Iris pigment epithelial cell (primary cell): ENCODE results near the gene PTPN22.
"Not testable (repeated sequence)": the region's sequence is repeated elsewhere in the genome, so short reads cannot be mapped to it uniquely, and the experiment has no call there.

Experiments used
- DNase-seq: peaks from one replicate; pipeline ENCODE4 v3.0.0-alpha.2; 2011; ENCODE audit warnings: low read depth

The PTPN22 gene

DNA sequence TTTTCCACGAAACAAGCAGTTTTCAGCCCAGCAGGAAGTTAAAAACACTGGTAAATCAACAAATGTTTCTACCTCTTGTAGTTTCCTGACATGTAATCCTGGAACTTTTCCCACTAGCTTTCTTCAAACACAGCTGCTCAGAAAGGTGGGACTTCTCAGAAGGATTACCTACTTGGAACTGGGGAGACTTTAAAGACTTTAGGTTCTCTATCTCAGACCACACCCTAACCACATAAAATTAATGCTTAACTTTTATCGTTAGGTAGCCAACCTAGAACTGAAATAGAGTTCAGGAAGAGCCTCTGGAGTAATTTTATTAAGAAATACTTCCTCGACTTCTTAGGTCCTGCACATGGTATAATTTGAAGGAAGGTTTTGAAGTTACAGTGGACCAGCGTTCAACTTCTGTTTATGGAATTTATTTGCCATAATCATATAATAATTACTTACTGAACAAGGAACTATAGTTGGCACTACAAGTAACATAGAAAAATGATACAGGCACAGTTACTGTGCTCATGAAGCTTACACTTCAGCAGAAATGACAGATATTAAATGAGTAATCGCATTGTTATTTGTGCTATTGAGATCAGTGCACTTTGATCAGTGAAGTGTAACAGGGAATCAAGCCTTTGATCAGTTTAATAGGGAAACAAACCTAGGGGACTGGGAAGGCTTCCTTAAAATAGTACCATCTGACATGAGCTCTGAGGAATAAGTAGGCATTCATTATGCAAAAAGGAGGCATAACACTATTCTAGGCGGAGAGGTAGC, 16.1 kb upstream of the PTPN22 start, which contains the start of gene BCL2L15:
Gene BCL2L15 (minus strand): TSS at position 180 of the 774 bp plus-strand sequence. CDS start 206 bp downstream, outside the sequence.
- peak; percentile 22 for DNase-seq

DNA sequence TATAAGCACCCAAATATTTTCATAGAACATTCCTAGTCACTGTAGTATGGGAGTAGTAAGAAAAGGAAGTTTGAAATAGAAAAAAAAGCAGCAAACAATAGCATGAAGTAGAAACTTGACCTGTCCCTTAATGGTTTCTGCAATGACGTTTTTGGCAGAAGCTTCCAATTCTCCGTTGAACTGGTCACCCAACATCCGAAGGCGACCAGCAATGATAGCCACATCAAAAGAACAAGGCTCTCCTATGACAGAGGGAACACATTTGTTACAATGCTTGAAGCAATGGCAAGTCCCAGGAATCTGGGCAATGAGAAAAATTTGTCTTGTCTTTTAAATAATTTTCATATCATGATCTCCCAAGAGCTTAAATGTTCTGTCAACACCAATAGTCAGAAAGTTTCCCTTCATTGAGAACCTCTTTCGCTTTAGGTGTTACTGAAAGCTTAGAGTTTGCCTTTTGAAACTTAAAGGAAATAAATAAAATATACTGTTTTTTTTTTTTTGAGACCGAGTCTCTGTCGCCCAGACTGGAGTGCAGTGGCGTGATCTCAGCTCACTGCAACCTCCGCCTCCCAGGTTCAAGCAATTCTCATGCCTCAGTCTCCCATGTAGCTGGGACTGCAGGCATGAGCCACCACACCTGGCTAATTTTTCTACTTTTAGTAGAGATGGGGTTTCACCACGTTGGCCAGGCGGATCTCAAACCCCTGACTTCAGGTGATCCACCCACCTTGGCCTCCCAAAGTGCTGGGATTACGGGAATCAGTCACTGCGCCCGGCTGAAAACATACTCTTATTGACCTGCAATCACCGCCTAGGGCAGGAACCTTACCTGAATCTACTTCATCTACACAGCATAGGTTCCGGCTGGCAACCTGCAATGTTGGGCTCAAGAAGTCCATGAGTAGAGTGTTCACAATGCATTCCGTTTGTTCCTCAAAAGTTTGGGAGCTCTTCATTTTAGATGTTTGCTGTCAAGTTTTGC, 15.2 kb upstream of the PTPN22 start:
- DNase-seq = no peak

DNA sequence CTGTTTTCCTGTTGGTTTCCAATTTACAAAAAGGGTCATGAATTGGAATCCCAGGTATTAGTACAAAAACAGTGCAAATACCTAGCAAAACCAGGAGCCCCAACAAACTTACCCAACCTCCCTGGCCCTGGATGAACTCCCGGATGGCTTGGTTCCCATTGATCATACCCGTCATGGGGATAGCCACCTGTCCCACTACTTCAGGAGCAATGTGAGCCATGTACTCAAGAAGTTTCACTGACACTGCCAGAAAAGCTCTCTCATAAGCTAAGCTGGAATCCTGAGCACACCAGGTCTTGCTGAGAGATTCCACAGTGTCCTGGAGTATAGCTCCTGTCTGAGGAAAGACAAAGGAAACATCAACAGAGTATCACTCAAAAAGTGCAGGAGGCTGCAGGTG, 10.1 kb upstream of the PTPN22 start:
- no peak for DNase-seq

DNA sequence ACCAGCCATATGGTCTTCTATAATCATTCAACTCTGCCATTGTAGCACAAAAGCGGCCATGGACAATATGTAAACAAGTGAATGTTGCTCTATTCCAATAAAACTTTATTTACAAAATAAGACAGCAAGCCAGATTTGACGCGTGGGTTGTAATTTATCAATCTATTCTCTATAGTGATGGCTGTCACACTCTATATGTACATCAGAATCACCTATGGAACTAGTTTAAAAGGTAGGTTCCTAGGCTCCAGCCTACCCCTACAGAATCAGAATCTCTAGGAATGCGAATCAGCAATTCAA, 8.2 kb upstream of the PTPN22 start:
- no peak for DNase-seq

DNA sequence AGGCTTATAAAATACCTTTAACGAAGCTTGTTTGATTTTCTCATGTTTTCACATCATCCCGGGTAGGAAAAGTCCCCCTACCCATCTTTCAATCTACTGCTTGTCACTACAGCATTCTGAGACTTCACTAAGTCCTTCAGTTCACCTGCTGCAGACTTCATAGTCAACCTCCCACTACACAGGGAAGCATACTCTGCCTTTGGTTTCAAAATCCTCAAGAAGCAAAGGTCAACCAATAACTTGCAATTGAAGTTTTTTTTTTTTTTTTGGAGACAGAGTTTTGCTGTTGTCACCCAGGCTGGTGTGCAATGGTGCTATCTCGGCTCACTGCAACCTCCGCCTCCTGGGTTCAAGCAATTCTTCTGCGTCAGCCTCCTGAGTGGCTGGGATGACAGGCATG, 4.7 kb upstream of the PTPN22 start:
- no peak for DNase-seq

DNA sequence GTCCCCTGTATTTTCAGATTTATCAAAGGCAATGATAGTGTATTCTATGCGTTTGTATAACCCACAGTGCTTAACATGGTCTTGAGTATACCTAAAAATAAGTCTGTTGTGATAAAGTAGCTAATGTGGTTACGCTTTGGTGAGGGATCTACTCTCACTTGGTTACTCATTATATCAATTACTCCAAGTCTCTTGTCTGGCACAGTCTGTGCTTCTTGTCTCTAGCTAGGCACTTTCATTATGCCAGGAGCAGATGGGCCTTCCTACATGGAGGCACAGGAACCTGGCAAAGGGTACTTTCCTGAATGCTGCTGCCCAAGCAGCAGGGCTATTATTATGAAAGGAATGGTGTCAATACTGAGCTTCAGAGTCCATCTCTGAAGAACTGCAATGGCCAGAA, 4.2 kb upstream of the PTPN22 start:
- no peak for DNase-seq

DNA sequence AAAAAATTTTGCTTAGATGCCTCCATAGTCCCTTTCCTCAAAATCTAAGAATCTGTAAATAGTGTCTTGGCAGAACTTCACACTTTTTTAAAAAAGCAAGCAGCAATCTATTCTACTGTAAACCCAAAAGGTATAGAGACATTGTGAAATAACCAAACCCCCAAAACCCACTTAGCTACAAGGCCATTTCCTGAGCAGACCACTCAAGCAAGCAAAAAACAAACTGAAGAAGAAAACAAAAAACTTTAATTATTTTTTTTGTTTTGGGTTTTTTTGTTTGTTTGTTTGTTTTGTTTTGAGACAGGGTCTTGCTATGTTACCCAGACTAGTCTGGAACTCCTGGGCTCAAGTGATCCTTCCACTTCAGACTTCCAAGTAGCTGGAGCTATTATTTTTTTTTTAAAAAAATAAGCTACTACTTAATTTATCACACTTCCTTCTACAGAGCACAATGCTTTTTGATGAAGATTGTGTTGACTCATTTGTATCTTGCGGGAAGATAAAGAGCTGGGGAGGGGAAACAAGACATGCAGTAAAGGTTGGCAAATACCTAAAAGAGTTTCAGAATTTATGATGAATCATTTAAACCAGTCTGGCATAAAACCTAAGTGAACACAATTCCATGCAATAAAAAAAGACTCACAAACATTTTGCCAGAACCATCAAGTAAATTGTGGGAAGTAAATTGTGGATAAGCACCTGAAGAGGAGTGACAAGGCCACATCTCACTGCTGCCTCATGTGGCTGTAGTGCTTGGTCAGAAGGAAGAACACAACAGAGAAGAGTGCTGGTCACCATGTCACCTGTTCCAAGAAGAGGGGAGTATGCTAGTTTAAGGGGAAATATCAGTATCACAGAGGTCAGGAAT, 2.7 kb upstream of the PTPN22 start:
- peak; percentile 56 for DNase-seq

DNA sequence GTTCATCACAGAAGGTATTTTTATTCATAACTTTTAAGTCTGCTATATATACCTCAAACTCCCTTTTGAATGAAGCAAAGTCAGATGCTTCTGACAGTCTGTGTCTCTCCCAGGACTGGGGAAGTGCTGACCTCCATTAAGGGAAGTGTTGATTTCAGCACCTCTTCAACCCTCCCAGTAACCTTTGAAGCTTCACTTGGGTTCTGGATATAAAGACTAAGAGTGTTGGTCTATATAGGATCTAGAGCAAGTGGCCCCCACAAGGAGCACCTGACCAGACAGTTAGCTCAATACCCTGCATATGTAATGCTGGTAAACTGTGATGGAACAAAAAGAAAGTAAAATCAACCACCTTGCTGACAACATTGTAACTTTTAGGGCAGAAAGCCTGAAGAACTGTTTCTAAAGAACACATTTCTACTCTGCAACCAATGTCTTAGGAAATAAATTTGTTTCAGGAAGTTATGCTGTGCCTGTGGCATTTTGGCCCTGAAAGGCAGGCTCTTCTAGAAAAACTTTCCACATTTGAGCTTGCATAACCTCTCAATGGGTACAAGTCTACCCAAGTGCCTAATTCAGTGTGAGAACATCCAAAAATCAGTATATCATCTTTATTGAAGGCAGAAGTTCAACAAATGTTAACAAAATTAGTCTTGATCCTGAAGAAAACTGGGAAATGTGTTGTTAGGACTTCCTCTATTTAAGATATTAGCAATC, 865 bp upstream of the PTPN22 start:
- DNase-seq = no peak

DNA sequence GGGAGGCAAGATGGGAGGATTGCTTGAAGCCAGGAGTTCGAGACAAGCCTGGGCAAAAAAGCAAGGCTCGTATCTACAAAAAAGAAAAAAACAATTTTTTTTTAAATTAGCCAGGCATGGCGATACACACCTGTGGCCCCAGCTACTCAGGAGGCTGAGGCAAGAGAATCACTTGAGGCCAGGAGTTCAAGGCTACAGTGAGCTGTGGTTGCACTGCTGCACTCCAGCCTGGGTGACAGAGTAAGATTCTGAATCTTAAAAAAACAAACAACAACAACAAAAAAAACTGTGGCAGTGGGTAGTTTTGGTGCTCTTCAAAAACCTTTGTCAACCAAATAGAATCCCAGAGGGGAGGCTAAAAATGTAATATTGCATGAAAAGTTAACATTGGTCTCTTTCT, 734 bp downstream of the PTPN22 start:
- DNase-seq = no peak

DNA sequence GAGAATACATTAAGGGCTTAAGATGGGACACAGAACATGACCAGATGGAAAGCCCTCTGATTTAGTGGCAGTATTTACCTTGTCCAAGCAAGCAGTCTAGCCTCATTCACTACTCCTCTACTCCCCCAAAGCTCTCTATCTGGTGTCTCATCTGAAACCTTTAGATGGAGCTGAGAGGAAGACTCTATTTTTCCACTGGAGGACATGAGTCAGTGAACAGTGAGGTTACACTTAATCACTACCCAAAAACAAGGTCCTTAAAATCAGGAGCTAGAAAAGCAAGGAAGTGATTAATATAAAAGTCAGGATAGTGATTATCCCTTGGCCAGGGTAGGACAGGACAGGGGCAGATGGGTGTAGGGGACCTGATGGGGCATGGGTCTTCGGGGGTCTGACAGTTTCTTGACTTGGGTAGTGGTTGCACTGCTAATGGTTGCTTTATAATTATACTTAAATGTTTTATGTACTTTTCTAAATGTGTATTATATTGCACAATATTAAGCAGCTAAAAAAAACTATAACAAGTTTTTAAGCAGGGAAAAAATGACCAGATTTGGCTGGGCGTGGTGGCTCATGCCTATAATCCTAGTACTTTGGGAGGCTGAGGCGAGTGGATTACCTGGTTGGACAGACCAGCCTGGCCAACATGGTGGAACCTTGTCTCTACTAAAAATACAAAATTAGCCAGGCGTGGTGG, 3.0 kb downstream of the PTPN22 start:
- peak; percentile 75 for DNase-seq

DNA sequence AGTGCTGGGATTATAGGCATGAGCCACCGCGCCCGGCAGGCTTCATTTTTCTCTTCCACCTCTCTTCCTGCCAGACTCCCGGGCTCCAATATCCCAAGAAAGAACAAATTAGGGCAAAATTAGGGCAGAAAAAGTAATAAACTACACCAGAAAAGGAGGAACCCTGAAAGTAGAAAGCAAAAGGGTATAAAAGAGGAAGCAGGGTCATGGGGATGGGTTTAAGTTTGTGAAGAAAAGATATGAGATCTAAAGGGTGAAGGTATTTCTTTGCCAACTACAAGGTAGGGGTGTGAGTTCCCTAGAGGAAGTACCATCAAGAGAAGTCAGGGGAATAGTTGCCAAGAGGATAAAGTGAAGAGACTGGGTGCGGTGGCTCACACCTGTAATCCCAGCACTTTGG, 9.9 kb downstream of the PTPN22 start:
- no peak for DNase-seq

DNA sequence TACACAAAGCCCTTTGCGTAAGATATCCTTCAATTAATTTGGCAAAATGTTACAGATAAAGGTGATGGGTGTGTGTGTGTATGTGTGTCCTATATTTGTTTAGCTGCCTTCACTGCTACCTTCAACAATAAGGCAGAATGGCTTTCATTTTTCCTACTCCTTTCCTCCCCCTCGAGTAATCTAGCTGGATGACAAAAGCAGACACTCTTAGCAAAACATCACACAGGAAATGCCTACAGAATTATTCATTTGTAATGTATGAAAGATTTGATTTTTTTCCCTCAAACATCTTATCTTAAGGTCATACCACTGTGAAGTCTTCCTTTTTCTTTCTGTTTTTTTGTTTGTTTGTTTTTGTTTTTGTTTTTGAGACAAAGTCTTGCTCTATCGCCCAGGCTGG, 10.6 kb downstream of the PTPN22 start:
- DNase-seq = peak; percentile 89

DNA sequence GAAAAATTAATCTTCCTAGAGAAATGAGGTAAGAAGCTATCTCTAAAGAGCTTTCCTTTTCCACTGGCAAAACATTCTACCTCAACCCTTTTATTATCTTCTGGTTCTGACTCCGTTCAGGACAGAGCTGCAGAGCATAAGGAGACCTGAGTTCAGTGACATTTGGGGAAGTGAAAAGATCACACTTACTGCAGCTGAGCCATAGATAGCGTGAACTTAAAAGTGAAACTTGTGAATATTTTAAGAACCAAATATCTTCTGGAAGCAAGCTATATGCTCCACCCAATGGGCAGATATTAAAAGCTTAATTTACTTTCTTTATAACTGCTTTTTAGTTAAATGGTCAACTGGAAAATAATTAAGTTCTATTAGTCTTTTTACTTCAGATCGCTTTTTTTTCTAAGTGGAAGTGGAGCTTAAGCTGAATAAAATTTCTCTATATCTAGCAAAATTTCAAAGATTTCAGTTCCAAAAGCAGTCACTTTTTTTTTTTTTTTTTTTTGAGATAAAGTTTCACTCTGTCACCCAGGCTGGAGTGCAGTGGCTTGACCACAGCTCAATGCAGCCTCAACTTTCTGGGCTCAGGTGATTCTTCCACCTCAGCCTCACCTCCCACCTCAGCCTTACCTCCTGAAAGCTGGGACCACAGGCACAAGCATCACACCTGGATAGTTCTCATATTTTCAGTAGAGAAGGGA, 11.9 kb downstream of the PTPN22 start:
- no peak for DNase-seq

DNA sequence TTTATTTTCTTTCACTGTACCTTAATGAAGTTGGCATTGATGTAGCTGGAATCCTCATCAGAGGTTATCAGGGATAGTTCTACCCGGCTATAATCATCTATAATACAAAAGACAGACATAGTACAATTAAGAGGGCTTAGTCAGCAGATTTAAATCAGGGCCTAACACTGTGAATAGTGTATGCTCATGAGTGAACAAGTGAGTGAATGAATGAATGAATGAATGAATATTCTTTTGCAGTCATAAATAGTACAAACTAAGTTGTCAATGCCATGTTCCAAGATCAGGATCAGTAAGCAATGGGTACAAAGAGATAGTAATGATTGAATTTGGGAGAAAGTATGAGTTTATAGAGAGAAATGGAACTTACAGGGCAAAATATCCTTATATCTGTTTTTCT, 12.5 kb downstream of the PTPN22 start:
- DNase-seq = no peak

DNA sequence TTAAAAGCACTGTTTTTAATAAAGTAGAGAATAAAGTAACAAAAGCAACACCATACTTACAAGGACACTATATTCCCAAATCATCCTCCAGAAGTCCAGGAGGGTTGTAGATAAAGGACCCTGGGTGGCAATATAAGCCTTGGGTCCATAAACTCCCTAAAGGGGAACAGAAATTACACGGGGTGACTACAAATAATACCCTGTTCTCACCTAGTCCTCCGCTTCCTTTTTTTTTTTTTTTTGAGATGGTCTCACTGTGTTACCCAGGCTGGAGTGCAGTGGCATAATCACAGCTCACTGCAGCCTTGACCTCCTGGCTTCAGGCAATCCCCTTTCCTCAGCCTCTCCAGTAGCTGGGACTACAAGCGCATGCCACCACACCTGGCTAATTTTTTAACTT, 13.1 kb downstream of the PTPN22 start:
- no peak for DNase-seq

DNA sequence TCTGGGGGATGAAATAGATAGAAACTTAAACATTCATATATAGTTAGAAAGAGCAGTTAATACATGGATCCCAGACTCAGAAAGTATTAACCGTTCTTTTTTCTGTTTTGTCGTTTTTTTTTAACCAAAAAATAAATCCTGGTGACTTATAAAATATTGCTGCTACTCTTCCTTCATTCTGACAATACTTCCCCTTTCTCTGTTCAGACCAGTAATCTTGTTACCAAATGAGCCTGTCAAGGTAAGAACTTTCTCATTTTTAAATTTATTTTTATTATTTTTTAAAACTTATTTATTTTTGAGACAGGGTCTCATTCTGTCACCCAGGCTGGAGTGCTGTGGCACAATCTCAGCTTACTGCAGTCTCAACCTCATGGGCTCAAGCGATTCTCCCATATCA, 13.7 kb downstream of the PTPN22 start:
- no peak for DNase-seq

DNA sequence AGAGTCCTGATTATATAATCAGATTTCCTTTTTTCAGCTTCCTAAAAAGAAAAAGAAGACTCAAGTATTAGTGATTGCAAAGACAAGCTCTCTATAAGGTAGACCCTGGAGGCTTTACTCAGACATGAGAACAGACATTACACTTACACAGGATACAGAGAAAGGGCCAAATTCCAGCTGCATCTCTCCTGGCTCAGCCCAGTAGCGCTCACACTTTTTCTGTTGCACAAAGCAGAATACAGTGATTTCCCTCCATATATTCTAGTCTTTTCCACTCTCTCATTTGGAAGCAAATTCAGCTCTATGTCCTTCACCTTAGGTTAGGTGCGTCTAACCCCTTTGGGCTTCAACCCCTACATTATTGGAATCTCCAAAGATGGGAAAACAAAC, 15.1 kb downstream of the PTPN22 start:
- no peak for DNase-seq

DNA sequence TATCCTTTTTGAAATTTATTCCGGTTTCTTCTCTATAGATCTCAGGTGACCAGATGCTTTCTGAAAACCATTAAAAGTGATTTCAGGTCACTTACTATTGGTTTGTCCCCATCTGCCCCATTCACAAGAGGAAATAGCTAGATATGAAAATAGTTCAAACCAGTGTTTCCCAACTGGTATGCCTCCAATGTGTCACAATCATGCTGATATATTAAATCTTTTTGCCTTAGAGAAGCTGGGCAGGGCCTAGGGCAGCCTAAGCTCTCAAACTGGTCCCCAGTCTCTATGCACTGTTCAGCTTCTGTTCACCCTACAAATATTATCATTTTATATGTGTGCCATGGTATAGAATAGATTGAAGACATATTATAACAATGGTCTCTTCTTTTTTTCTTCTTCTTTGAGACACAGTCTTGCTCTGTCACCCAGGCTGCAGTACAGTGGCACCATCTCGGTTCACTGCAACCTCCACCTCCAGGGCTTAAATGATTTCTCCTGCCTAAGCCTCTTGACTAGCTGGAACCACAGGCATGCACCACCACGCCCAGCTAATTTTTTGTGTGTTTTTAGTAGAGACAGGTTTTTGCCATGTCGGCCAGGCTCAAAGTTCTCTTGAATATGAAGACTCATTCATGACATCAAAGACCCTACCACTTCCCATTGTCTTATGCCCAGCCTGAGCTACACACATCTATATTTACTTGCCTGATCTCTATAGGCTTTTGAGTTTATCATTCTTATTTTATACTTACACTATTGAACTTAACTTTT, 15.7 kb downstream of the PTPN22 start:
- DNase-seq = no peak

DNA sequence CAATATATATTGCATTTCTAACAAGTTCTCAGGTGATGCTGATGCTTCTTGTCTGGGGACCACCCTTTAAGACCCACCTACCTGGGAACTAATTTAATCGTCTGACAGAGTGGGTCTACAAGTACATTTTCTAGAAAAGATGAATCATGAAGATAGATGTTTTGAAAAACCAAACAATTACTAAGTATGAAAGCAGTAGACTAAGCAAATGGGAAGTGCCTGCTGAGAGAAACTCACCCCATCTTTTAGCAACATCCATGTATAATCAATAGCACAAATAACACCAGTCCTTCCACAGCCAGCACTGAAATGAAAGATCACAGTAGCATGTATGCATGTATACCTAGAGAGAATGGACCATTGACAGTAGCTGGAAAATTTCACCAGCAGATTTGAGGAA, 17.3 kb downstream of the PTPN22 start:
- DNase-seq = no peak

DNA sequence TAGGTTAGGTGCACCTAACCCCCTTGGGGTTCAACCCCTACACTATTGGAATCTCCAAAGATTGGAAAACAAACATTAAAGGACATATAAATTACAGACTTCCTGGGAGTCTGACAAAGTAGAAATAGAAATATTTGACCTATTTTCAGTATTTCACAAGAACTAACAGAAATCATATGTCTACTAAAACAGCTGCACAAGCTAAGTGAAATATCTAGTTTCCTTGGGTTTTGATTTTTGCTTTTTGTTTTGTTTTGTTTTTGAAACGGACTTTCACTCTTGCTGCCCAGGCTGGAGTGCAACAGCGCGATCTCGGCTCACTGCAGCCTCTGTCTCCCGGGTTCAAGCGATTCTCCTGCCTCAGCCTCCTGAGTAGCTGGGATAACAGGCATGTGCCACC, 18.8 kb downstream of the PTPN22 start:
- DNase-seq = not testable (repeated sequence)
